Gastroesophageal sphincter (tissue), 3 donors: ENCODE data around the gene KRTAP1-4.

ENCODE experiments used
- POLR2A ChIP-seq, 2 donors: fragments of 450-650 bp; IDR thresholded peaks; one replicate each; pipeline ENCODE4 v1.6.1; 2017; ENCODE audit warnings: antibody characterized with exemption in 2 of 2, mild to moderate bottlenecking in 2 of 2, moderate library complexity in 1 of 2
- POLR2AphosphoS5 ChIP-seq: sonication (generic); formaldehyde crosslinking; IDR thresholded peaks from one replicate; pipeline ENCODE4 v1.6.1; 2017; ENCODE audit warnings: antibody characterized with exemption
- TF ChIP-seq, protein P1 (sequence below), 4 experiments: fragments of 200-600 bp in 2 of 4; fragments of 450-650 bp in 2 of 4; sonication (generic) in 1 of 4; IDR thresholded peaks; one replicate each; pipeline ENCODE4 v1.5.1; 2017 to 2019; ENCODE audit warnings: antibody characterized with exemption in 4 of 4, mild to moderate bottlenecking in 2 of 4, moderate library complexity in 2 of 4

DNA sequence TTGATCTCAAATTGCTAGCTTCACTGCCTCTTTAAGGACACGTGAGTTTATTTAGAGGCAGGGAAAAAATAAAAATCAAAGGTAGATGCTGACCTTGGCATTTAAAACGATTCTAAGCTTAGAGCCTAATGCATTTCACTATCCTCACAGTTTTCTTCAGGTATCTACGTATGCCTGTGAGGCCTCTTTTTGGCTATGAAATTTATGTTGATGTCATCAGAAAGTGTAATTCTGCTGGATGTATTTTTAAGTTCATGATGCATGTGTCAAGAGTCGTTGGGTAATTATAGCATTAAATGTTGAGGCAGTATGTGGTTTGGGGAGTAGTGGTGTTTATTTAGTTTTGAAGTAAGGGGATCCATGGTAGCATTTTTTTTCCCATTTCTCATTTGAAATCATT lies 26.1 kb downstream of the KRTAP1-4 start:
- TF ChIP-seq, protein P1, sequence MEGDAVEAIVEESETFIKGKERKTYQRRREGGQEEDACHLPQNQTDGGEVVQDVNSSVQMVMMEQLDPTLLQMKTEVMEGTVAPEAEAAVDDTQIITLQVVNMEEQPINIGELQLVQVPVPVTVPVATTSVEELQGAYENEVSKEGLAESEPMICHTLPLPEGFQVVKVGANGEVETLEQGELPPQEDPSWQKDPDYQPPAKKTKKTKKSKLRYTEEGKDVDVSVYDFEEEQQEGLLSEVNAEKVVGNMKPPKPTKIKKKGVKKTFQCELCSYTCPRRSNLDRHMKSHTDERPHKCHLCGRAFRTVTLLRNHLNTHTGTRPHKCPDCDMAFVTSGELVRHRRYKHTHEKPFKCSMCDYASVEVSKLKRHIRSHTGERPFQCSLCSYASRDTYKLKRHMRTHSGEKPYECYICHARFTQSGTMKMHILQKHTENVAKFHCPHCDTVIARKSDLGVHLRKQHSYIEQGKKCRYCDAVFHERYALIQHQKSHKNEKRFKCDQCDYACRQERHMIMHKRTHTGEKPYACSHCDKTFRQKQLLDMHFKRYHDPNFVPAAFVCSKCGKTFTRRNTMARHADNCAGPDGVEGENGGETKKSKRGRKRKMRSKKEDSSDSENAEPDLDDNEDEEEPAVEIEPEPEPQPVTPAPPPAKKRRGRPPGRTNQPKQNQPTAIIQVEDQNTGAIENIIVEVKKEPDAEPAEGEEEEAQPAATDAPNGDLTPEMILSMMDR (IDR thresholded peaks at IDR 0.05), result no peak
- TF ChIP-seq POLR2AphosphoS5 (no peak), POLR2A (IDR thresholded peaks at IDR 0.05) (no peak)
